ENCODE measurements around the gene HES6. TPM values are rescaled to one million over a fixed set of nuclear protein-coding genes. Genes with fewer than 3 reads are reported as not detected.
A peak's percentile ranks its signal among the peaks of the same experiment; 100 is the strongest.

The HES6 gene
- total RNA-seq, 4 donors from 2014 or later = 2.9 to 9.0 (median 6.8) TPM

GRCh38 chr2:238263204-238264071, 23.6 kb upstream of the HES6 start:
- TF ChIP-seq CTCF (IDR thresholded peaks at IDR 0.05) (peak; percentile 33 to 92 (median 77)), POLR2A (IDR thresholded peaks at IDR 0.05) (no peak)
- WGBS, 2 donors = 25 to 27% methylated on average over 13 of the region's 13 CpGs
- DNase-seq = peak; percentile 93 to 95
- no peak overlapping the region for H3K4me3 ChIP-seq (replicated peaks in 1 of 3)
- peaks cover 9 to 12% of the 10 kb centered on the region in 2 donors for H3K36me3 ChIP-seq
- H3K4me1 ChIP-seq = peaks cover 25 to 49% of the 10 kb centered on the region in 2 donors
- H3K27ac ChIP-seq = peak overlapping the region in 2 of 3 donors; percentile 52 to 76
- no peaks in the 10 kb centered on the region for H3K27me3 ChIP-seq
- intact Hi-C loops (cut with DNase I) = loop anchor here (5.0 kb wide), 1 partner anchor 406 kb away; the partner anchor contains the start of gene RAMP1
- H3K9me3 ChIP-seq = no peaks in the 10 kb centered on the region

- Histone ChIP-seq H3K4me1 (peaks cover 25 to 49% of the 10 kb centered on the region in 2 donors), H3K4me3 (replicated peaks in 1 of 3) (no peak overlapping the region), H3K27me3 (no peaks in the 10 kb centered on the region), H3K9me3 (no peaks in the 10 kb centered on the region), H3K36me3 (peaks cover 6 to 11% of the 10 kb centered on the region in 2 donors), H3K27ac (peak overlapping the region in 2 of 3 donors; percentile 52 to 76)
- no peak for DNase-seq
- intact Hi-C loops (cut with DNase I) = loop anchor here (5.0 kb wide), 1 partner anchor 405 kb away; the partner anchor contains the start of gene RAMP1
- WGBS, 2 donors = 96 to 97% methylated on average over 6 to 8 of the region's 12 CpGs
- TF ChIP-seq POLR2A (IDR thresholded peaks at IDR 0.05) (no peak), CTCF (IDR thresholded peaks at IDR 0.05) (no peak)
Measured at GRCh38 chr2:238262496-238263122, 22.8 kb upstream of the HES6 start.

GRCh38 chr2:238261718-238262375, 22.0 kb upstream of the HES6 start:
- WGBS, 2 donors = 92% methylated on average over 12 to 13 of the region's 16 CpGs
- peak overlapping the region in 1 of 3 donors; percentile 30 for H3K27ac ChIP-seq
- TF ChIP-seq CTCF (IDR thresholded peaks at IDR 0.05) = no peak
- H3K9me3 ChIP-seq = no peaks in the 10 kb centered on the region
- H3K27me3 ChIP-seq = no peaks in the 10 kb centered on the region
- H3K36me3 ChIP-seq = peaks cover 3 to 7% of the 10 kb centered on the region in 2 donors
- peaks cover 25 to 49% of the 10 kb centered on the region in 2 donors for H3K4me1 ChIP-seq
- intact Hi-C loops (cut with DNase I) = loop anchor here (5.0 kb wide), 1 partner anchor 405 kb away; the partner anchor contains the start of gene RAMP1
- no peak for DNase-seq
- H3K4me3 ChIP-seq (replicated peaks in 1 of 3) = no peak overlapping the region

GRCh38 chr2:238260883-238261282, 21.0 kb upstream of the HES6 start:
- H3K27ac ChIP-seq = peak overlapping the region in 2 of 3 donors; percentile 55 to 56
- H3K36me3 ChIP-seq = peaks cover 4 to 9% of the 10 kb centered on the region in 2 donors
- H3K4me3 ChIP-seq (replicated peaks in 1 of 3) = no peak overlapping the region
- peaks cover 25 to 49% of the 10 kb centered on the region in 2 donors for H3K4me1 ChIP-seq
- TF ChIP-seq CTCF (IDR thresholded peaks at IDR 0.05) (no peak), POLR2A (IDR thresholded peaks at IDR 0.05) (no peak)
- intact Hi-C loops (cut with DNase I) = loop anchor here (5.0 kb wide), 1 partner anchor 404 kb away; the partner anchor contains the start of gene RAMP1
- WGBS, 2 donors = 20 to 42% methylated on average over 1 to 11 of the region's 18 CpGs
- H3K9me3 ChIP-seq = no peaks in the 10 kb centered on the region
- no peaks in the 10 kb centered on the region for H3K27me3 ChIP-seq
- DNase-seq = peak; percentile 67 to 78
